Psoas muscle (tissue), 8 donors: Measurements from ENCODE around the gene ACOD1. TPM values are rescaled to one million over a fixed set of nuclear protein-coding genes. Genes with fewer than 3 reads are reported as not detected.
"Not testable (repeated sequence)": the region's sequence is repeated elsewhere in the genome, so short reads cannot be mapped to it uniquely, and the experiment has no call there.

Source experiments
- ATAC-seq, 4 donors: fragments of 200-7000 bp; cut with Tn5 transposase; one replicate each; pipeline ENCODE4 v1.9.1; 2020; ENCODE audit warnings: moderate library complexity in 3 of 4, mild to moderate bottlenecking in 2 of 4
- DNase-seq, 2 donors: peaks; one replicate each; pipeline ENCODE4 v3.0.0-alpha.2; 2020
- H3K27ac ChIP-seq: fragments of 200-600 bp; one replicate; pipeline ENCODE4 v1.8.0; 2022
- H3K27me3 ChIP-seq, 3 donors: fragments of 200-600 bp in 1 of 3; one replicate each; pipeline versions ENCODE4 v1.6.1 to v1.8.0; 2013 to 2022; ENCODE audit warnings: low read length in 2 of 3, mild to moderate bottlenecking in 2 of 3, moderate library complexity in 1 of 3; ENCODE audit not compliant: insufficient read depth in 3 of 3
- H3K36me3 ChIP-seq, 2 donors: fragments of 200-600 bp in 1 of 2; one replicate each; pipeline versions ENCODE4 v1.6.1 to v1.8.0; 2013 to 2022; ENCODE audit warnings: low read depth in 1 of 2, mild to moderate bottlenecking in 1 of 2, moderate library complexity in 1 of 2; ENCODE audit not compliant: insufficient read depth in 1 of 2
- H3K4me1 ChIP-seq: fragments of 200-600 bp; one replicate; pipeline ENCODE4 v1.8.0; 2022
- H3K4me3 ChIP-seq: fragments of 200-600 bp; one replicate; pipeline ENCODE4 v1.8.0; 2022; ENCODE audit warnings: mild to moderate bottlenecking
- H3K9me3 ChIP-seq: fragments of 200-600 bp; one replicate; pipeline ENCODE4 v1.8.0; 2022
- WGBS, 3 donors: extraction: QIAGEN DNeasy Blood & Tissue Kit; methylation state at CpG; one replicate each; pipeline versions ENCODE4 v1.1.6 to v1.1.7; 2013; 5-methylcytosine and 5-hydroxymethylcytosine counted together
- intact Hi-C, 2 donors: fragments of 100-400 bp; cut with DNase I; formaldehyde crosslinking; loops; one replicate each; pipeline versions ENCODE4 v1.11.0 to v1.14.2; 2022
- polyA plus RNA-seq, 3 donors: library from polyadenylated mRNA; stranded (reverse); fragments of 200-250 nt; gene quantifications; one replicate each; pipeline ENCODE4 v1.2.3, GENCODE V29; 2013
- total RNA-seq, 4 donors: library from RNA; stranded (reverse); fragmentation: NEBNext Ultra II Directional in 2 of 4; extraction: Animal tissue kit (Norgen Biotek cat#: 25700) in 2 of 4; gene quantifications; one replicate each; pipeline versions ENCODE4 v1.2.1 to v1.2.4, GENCODE V29; 2021 to 2023
- TF ChIP-seq, protein P1 (sequence below): fragments of 200-600 bp; IDR thresholded peaks from one replicate; pipeline ENCODE4 v1.8.0; 2022; ENCODE audit warnings: antibody characterized with exemption
- donor health status: healthy with polysubstance abuse.
- donor health status: DM: no; HTN: no; CAD: no; lungs with moderate emphysema.
- donor health status: Bipolar disorder and iron deficiency.
- donor health status: healthy.
- donor health status: DM: yes; HTN: yes; CAD: no.
- donor health status: DM: no; HTN: no; CAD: no.
- donor health status: DM: no; HTN: no; CAD: no.
- donor health status: DM: yes; HTN: yes; CAD: no.

ACOD1 gene
- total and polyA plus RNA-seq, 7 donors: not detected

DNA sequence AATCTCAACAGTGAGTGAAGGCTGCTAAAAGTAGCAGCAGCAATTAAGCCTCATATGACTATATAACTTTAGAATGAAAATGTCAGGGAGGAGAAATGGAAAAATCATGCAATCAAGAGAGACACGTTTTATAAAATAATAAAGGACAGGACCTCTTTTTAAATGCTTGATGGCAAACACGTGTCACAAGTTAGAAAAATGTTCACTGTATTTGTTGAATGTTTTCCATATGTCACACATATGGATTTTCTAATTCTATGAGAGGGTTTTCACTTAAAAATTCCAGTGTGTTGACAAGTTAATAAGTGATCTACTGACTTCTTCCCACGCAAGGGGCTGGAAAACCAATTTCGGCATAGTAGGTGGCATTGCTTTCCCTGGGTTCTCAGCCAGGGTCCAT, 34.4 kb upstream of the ACOD1 start:
- DNase-seq (no peak), ATAC-seq (no peak)
- no peak overlapping the region for H3K4me3 ChIP-seq
- H3K27me3 ChIP-seq: peaks cover 0 to 2% (median 0%) of the 10 kb centered on the region in 3 donors
- H3K27ac ChIP-seq: no peak overlapping the region
- 76 to 82% (median 77%) methylated on average over 4 of the region's 4 CpGs for WGBS, 3 donors
- TF ChIP-seq, protein P1, sequence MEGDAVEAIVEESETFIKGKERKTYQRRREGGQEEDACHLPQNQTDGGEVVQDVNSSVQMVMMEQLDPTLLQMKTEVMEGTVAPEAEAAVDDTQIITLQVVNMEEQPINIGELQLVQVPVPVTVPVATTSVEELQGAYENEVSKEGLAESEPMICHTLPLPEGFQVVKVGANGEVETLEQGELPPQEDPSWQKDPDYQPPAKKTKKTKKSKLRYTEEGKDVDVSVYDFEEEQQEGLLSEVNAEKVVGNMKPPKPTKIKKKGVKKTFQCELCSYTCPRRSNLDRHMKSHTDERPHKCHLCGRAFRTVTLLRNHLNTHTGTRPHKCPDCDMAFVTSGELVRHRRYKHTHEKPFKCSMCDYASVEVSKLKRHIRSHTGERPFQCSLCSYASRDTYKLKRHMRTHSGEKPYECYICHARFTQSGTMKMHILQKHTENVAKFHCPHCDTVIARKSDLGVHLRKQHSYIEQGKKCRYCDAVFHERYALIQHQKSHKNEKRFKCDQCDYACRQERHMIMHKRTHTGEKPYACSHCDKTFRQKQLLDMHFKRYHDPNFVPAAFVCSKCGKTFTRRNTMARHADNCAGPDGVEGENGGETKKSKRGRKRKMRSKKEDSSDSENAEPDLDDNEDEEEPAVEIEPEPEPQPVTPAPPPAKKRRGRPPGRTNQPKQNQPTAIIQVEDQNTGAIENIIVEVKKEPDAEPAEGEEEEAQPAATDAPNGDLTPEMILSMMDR: no peak
- intact Hi-C loops: no loop called here
- no peaks in the 10 kb centered on the region for H3K9me3 ChIP-seq
- H3K4me1 ChIP-seq: no peaks in the 10 kb centered on the region
- no peaks in the 10 kb centered on the region for H3K36me3 ChIP-seq

DNA sequence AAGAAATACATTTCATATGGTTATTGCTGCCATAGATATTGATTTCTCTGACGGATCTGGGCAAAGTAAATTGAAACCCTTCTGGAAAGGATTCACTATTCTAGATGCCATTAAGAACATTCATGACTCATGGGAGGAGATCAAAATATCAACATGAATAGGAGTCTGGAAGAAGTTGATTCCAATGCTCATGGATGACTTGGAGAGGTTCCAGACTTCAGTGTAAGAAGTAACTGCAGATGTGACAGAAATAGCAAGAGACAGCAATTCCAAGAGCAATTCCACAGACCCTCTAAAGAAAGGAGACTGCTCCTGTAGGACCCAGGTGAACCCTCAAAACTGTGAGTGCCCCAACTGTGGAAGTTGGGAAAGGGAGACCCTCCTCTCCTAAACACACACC, 31.2 kb upstream of the ACOD1 start:
- no peak overlapping the region for H3K4me3 ChIP-seq
- intact Hi-C loops: no loop called here
- H3K27ac ChIP-seq: no peak overlapping the region
- H3K9me3 ChIP-seq: no peaks in the 10 kb centered on the region
- TF ChIP-seq, protein P1: no peak
- no peaks in the 10 kb centered on the region for H3K36me3 ChIP-seq
- no peak for ATAC-seq
- H3K4me1 ChIP-seq: no peaks in the 10 kb centered on the region
- peaks cover 0 to 2% (median 0%) of the 10 kb centered on the region in 3 donors for H3K27me3 ChIP-seq
- 46 to 58% (median 57%) methylated on average over 1 of the region's 1 CpG for WGBS, 3 donors
- no peak for DNase-seq

- H3K27ac ChIP-seq, H3K27me3 ChIP-seq, H3K4me1 ChIP-seq, intact Hi-C loops, DNase-seq, H3K36me3 ChIP-seq, H3K4me3 ChIP-seq, H3K9me3 ChIP-seq, ATAC-seq: not testable (repeated sequence)
- WGBS, 3 donors: 88 to 94% (median 89%) methylated on average over 12 of the region's 12 CpGs
These were observed 30.4 kb upstream of the ACOD1 start for GRCh38 chr13:76917755-76918481.

DNA sequence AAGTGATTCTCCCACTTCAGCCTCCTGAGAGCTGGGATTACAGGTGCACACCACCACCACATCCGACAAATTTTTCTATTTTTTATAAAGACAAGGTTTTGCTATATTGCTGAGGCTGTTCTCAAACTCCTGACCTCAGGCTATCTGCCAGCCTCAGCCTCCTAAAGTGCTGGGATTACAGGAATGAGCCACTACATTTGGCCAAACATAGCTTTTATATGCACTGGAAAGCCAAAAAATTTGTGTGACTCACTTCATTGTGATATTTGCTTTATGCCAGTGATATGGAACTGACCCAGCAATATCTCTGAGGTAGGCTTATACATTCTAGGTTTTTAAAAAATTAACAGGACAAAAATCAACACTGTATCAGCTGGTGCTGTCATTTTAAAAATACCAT, 26.8 kb upstream of the ACOD1 start:
- H3K36me3 ChIP-seq: no peaks in the 10 kb centered on the region

DNA sequence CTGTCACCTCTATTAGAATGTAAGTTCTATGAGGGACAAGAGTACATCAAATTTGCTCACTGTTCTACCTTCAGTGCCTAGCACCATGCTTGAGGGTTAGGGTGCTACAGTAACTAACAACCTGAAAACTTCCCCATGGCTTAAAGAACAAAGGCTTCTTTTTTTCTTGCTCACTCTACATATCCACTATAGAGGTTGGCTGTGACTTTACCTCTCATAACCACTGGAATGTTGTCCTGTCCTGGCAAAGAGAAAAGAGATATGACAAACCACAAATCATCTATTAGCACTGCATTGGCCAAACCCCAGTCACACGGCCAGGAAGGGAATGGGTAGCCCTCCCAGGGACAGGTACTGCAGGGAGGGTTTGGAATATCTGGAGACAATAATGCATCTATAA, 23.2 kb upstream of the ACOD1 start:
- TF ChIP-seq, protein P1: no peak
- H3K36me3 ChIP-seq: no peaks in the 10 kb centered on the region
- intact Hi-C loops: no loop called here
- WGBS, 3 donors: 83 to 93% (median 86%) methylated on average over 1 of the region's 1 CpG
- H3K9me3 ChIP-seq: no peaks in the 10 kb centered on the region
- no peak overlapping the region for H3K27ac ChIP-seq
- ATAC-seq (no peak), DNase-seq (no peak)
- H3K27me3 ChIP-seq: no peaks in the 10 kb centered on the region
- no peak overlapping the region for H3K4me3 ChIP-seq
- H3K4me1 ChIP-seq: no peaks in the 10 kb centered on the region

More for the DNA sequence above, 26.8 kb upstream of the ACOD1 start:
- Histone ChIP-seq H3K27ac (no peak overlapping the region), H3K4me3 (no peak overlapping the region), H3K4me1 (no peaks in the 10 kb centered on the region), H3K9me3 (no peaks in the 10 kb centered on the region), H3K27me3 (no peaks in the 10 kb centered on the region)
- DNase-seq: no peak
- TF ChIP-seq, protein P1: no peak
- intact Hi-C loops: no loop called here
- no peak for ATAC-seq
- 87 to 93% (median 93%) methylated on average over 1 of the region's 1 CpG for WGBS, 3 donors
